GM12878 (cell line): ENCODE measurements around the gene BMP8B. TPM values are rescaled to one million over a fixed set of nuclear protein-coding genes. Genes with fewer than 3 reads are reported as not detected.

ENCODE experiments used
- ATAC-seq: fragments of 200-7000 bp; cut with Tn5 transposase; 3 replicates; pipeline ENCODE4 v1.9.1; 2020; ENCODE audit warnings: mild to moderate bottlenecking, moderate library complexity
- BruUV-seq: library from RNA; stranded (reverse); fragments of 400-500 nt; replicated peaks from 2 replicates; lab custom pipeline; 2021; lab: Mats Ljungman, UMichigan
- CTCF ChIA-PET: fragments of 300-600 bp; sonication (Branson Sonifier 250); formaldehyde crosslinking; extraction: SDS; loops from one replicate; lab custom pipeline; 2021; ENCODE audit warnings: inconsistent platforms; lab: Yijun Ruan, JAX
- POLR2A ChIA-PET: fragments of 350-600 bp; formaldehyde crosslinking; extraction: SDS; loops from one replicate; lab custom pipeline; 2021; ENCODE audit warnings: inconsistent platforms; lab: Charles Lee
- RAD21 ChIA-PET: fragments of 300-600 bp; sonication (Branson Sonifier 250); formaldehyde crosslinking; loops from one replicate; lab custom pipeline; 2023; ENCODE audit warnings: antibody characterized with exemption; ENCODE audit not compliant: unreplicated experiment; lab: Charles Lee
- SMC1A ChIA-PET: fragments of 300-600 bp; sonication (Branson Sonifier 250); formaldehyde crosslinking; loops from one replicate; lab custom pipeline; 2023; ENCODE audit not compliant: unreplicated experiment, uncharacterized antibody; lab: Charles Lee
- DNase-seq: peaks from one replicate; pipeline ENCODE4 v3.0.0-alpha.2; 2011; ENCODE audit warnings: low read depth, low spot score
- FAIRE-seq: peaks from 3 replicates; lab custom pipeline; 2011; peaks lifted over from hg19 to GRCh38; lab: Jason Lieb, UNC
- H2AFZ ChIP-seq: 2 replicates; pipeline ENCODE4 v1.6.0; 2011; ENCODE audit warnings: low read depth, low read length, control low read depth; ENCODE audit not compliant: control insufficient read depth
- H3K27ac ChIP-seq: 2 replicates; pipeline ENCODE4 v1.5.1; 2011; ENCODE audit warnings: control low read depth; ENCODE audit not compliant: control insufficient read depth, insufficient read depth
- H3K27me3 ChIP-seq, 2 experiments: replicated peaks in 1 of 2; 2 replicates each; pipeline versions ENCODE4 v1.6.0 to v1.6.1; 2011; ENCODE audit warnings: low read length in 1 of 2; ENCODE audit not compliant: control insufficient read depth in 2 of 2, insufficient read depth in 2 of 2
- H3K36me3 ChIP-seq, 2 experiments: 2 replicates each; pipeline ENCODE4 v1.5.1; 2011; ENCODE audit warnings: low read length in 1 of 2; ENCODE audit not compliant: control insufficient read depth in 2 of 2, insufficient read depth in 2 of 2
- H3K4me1 ChIP-seq: 2 replicates; pipeline ENCODE4 v1.6.1; 2011; ENCODE audit warnings: mild to moderate bottlenecking, low read length, moderate library complexity, mixed read lengths; ENCODE audit not compliant: control insufficient read depth, insufficient read depth
- H3K4me2 ChIP-seq: 2 replicates; pipeline ENCODE4 v1.6.0; 2011; ENCODE audit warnings: control low read depth; ENCODE audit not compliant: control insufficient read depth, insufficient read depth
- H3K4me3 ChIP-seq: fragments of 200-600 bp; sonication (generic); 2 replicates; pipeline ENCODE4 v1.5.1; 2016
- H3K79me2 ChIP-seq: 2 replicates; pipeline ENCODE4 v1.6.0; 2011; ENCODE audit warnings: low read length; ENCODE audit not compliant: control insufficient read depth, insufficient read depth
- H3K9ac ChIP-seq: 2 replicates; pipeline ENCODE4 v1.8.0; 2011; ENCODE audit warnings: low read length, control low read depth, mixed read lengths; ENCODE audit not compliant: control insufficient read depth, insufficient read depth
- H3K9me3 ChIP-seq: replicated peaks from 3 replicates; pipeline ENCODE4 v1.5.1; 2011; ENCODE audit warnings: mild to moderate bottlenecking, low read length; ENCODE audit not compliant: control insufficient read depth, insufficient read depth
- H4K20me1 ChIP-seq: 2 replicates; pipeline ENCODE4 v1.6.0; 2011; ENCODE audit not compliant: control insufficient read depth, insufficient read depth
- CTCF ChIP-seq, 3 experiments: IDR thresholded peaks in 2 of 3; conservative IDR thresholded peaks in 1 of 3; 2 replicates each; pipeline ENCODE4 v1.5.1; 2011; ENCODE audit warnings: low read depth in 3 of 3, low read length in 3 of 3, mild to moderate bottlenecking in 3 of 3, control low read depth in 2 of 3, moderate library complexity in 2 of 3, inconsistent platforms in 1 of 3, mixed read lengths in 1 of 3; ENCODE audit not compliant: control insufficient read depth in 2 of 3, insufficient read depth in 1 of 3; ENCODE audit errors: extremely low read depth in 1 of 3
- JUNB ChIP-seq: IDR thresholded peaks from 2 replicates; pipeline ENCODE4 v1.6.1; 2016; ENCODE audit warnings: antibody characterized with exemption, mild to moderate bottlenecking
- NFIC ChIP-seq: IDR thresholded peaks from 2 replicates; pipeline ENCODE4 v1.6.1; 2012; ENCODE audit warnings: low read depth, mild to moderate bottlenecking, inconsistent platforms, low read length, moderate library complexity
- WGBS: methylation state at CpG from one replicate; pipeline ENCODE4 v1.1.6; 2016; ENCODE audit warnings: low lambda C conversion rate; ENCODE audit not compliant: insufficient replicate concordance, insufficient coverage; ENCODE audit errors: missing lambda C conversion rate; 5-methylcytosine and 5-hydroxymethylcytosine counted together
- in situ Hi-C: fragments of 300-500 bp; cut with MboI; formaldehyde crosslinking; loops from 9 replicates; pipeline ENCODE4 v1.14.3; 2018; ENCODE audit warnings: mixed read lengths
- intact Hi-C: fragments of 100-400 bp; cut with micrococcal nuclease; formaldehyde crosslinking; loops from one replicate; pipeline ENCODE4 v1.14.2; 2022; ENCODE audit not compliant: unreplicated experiment
- polyA plus RNA-seq, 11 experiments: library from polyadenylated mRNA; depleted of rRNA in 4 of 11; unstranded in 6 of 11; stranded (reverse) in 5 of 11; fragments of >200 nt; fragmentation: Nextera tagmentation in 4 of 11; fragmentation: Illumina TruSeq in 1 of 11; extraction: Ambion mirVana in 4 of 11; extraction: Trizol in 1 of 11; gene quantifications; 1 replicate in 1 of 11; 2 replicates in 10 of 11; pipeline versions ENCODE4 v1.2.1 to v1.2.3, GENCODE V29; 2011 to 2016; ENCODE audit warnings: inconsistent platforms in 2 of 11, missing spikeins in 2 of 11, low read depth in 1 of 11
- total RNA-seq, 4 experiments: library from RNA; depleted of rRNA in 3 of 4; stranded (reverse); fragments of >200 nt in 3 of 4; fragmentation: Illumina TruSeq in 1 of 4; extraction: Trizol in 1 of 4; gene quantifications; 2 replicates each; pipeline versions ENCODE4 v1.2.1 to v1.2.3, GENCODE V29; 2013 to 2021

BMP8B gene
- total and polyA plus RNA-seq, 10 of the 15 experiments (the other 5 are each of a cell fraction or from before 2014, with no cell fraction given), result 0.09 to 1.2 (median 0.52) TPM

GRCh38 chr1:39835110-39835509 is 46.4 kb upstream of the BMP8B start (continued):
- TF ChIP-seq JUNB, result no peak

GRCh38 chr1:39833621-39834385 is 45.1 kb upstream of the BMP8B start:
- no peak overlapping the region for H3K9ac ChIP-seq
- no peak for TF ChIP-seq CTCF (IDR thresholded peaks at IDR 0.05 in 2 of 3, conservative IDR thresholded peaks at IDR 0.05 in 1 of 3; ENCODE audit: control insufficient read depth in 2 of 3, extremely low read depth in 1 of 3, insufficient read depth in 1 of 3, low read depth in 3 of 3, low read length in 3 of 3)
- no peak for TF ChIP-seq NFIC
- DNase-seq, result no peak
- ChIA-PET SMC1A (interaction anchor here (1.0 kb wide), 2 partner anchors 11 to 138 kb away, joined by 3 read pairs; no protein-coding TSS in a partner anchor), POLR2A (interaction anchor here (0.7 kb wide), 1 partner anchor 959 kb away, joined by 3 read pairs; no protein-coding TSS in a partner anchor), CTCF (interaction anchor here (2.4 kb wide), 1 partner anchor 69 kb away, joined by 7 read pairs; no protein-coding TSS in a partner anchor), RAD21 (interaction anchor here (1.6 kb wide), 1 partner anchor 68 kb away, joined by 5 read pairs; the partner anchor contains the start of gene MYCL)
- no peak overlapping the region for H3K27ac ChIP-seq
- H2AFZ ChIP-seq, result no peak overlapping the region
- 97% methylated on average over 7 of the region's 9 CpGs for WGBS
- H3K4me1 ChIP-seq, result no peaks in the 10 kb centered on the region
- H3K79me2 ChIP-seq, result no peaks in the 10 kb centered on the region
- no peak for FAIRE-seq
- BruUV-seq, result no TSS peak
- no peaks in the 10 kb centered on the region for H3K9me3 ChIP-seq
- peaks cover 0 to 7% of the 10 kb centered on the region in 2 experiments; a peak in 3 of 4 replicates for H3K36me3 ChIP-seq
- in situ Hi-C loops, result no loop called here
- H4K20me1 ChIP-seq, result no peaks in the 10 kb centered on the region
- ATAC-seq, result no peak
- no peak overlapping the region for H3K4me2 ChIP-seq
- H3K4me3 ChIP-seq, result no peak overlapping the region
- intact Hi-C loops, result no loop called here
- H3K27me3 ChIP-seq, result no peaks in the 10 kb centered on the region
